Inflammatory macrophage treated with lipopolysaccharide for 4 hours (primary cell): ENCODE data around the gene NT5C3A.
"Not testable (repeated sequence)": the region's sequence is repeated elsewhere in the genome, so short reads cannot be mapped to it uniquely, and the experiment has no call there.

ENCODE experiments used
- DNase-seq: peaks from one replicate; pipeline ENCODE4 v3.0.0-alpha.2; 2020

The NT5C3A gene

DNA sequence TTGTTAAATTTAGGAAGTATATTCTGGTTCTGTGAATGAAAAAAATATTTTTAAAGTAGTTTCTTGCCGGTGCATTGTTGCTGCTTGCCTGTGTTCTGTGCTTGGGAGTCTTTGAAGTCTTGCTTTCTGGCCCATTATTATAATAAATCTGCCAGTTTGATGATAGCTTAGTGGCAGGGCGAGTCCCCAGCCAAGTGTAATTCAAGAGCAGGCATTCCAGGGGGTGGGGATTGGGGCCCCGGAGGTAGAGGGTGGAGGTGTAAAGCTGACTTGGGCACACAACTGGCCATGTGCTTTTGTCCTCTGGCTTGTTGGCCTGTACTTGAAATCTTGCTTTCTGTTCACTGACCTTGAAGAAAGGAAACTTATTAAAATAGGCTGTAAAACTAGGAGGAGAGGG, 90.6 kb downstream of the NT5C3A start:
- DNase-seq, result not testable (repeated sequence)

DNA sequence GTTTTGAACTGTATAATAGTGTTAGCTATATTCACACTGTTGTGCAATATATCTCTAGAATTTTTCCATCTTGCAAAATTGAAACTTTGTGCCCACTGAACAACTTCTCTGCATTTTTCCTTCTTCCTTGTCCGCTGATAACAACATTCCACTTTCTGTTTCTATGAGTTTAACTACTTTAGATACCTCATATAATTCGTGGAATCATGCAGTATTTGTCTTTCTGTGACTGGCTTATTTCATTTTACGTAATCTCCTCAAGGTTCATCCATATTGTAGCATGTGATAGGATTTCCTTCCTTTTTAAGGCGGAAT, 95.4 kb downstream of the NT5C3A start:
- peak; percentile 71 for DNase-seq

DNA sequence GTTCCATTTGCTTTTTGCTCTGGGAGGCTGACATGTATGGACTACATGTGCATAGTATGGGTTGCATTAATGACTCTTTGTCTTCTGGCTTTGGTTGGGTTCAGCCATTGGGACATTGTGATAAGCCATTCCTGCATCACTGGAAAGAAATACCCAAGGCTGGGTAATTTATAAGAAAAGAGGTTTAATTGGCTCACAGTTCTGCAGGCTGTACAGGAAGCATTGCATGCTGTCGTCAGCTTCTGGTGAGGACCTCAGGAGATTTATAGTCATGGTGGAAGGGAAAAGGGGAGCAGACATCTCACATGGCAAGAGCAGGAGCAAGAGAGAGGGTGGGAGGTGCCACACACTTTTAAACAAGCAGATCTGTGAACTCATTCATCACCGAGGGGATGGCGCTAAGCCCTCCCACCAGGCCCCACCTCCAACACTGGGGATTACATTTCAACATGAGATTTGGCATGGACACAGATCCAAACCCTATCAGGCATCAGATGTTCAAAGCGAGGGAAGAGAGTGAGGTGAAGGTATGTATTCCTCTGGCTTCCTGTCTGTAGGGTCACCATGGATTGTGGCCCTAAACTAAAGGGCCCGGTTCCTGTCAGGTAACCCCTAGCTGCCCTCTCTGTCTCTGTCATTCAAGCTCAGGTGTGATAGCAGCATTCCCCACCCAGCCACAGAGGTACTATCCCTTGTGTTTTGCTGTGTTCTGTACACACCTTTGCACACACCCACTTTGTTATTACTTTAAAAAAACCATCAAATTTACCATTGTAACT, 95.9 kb downstream of the NT5C3A start:
- DNase-seq, result not testable (repeated sequence)

DNA sequence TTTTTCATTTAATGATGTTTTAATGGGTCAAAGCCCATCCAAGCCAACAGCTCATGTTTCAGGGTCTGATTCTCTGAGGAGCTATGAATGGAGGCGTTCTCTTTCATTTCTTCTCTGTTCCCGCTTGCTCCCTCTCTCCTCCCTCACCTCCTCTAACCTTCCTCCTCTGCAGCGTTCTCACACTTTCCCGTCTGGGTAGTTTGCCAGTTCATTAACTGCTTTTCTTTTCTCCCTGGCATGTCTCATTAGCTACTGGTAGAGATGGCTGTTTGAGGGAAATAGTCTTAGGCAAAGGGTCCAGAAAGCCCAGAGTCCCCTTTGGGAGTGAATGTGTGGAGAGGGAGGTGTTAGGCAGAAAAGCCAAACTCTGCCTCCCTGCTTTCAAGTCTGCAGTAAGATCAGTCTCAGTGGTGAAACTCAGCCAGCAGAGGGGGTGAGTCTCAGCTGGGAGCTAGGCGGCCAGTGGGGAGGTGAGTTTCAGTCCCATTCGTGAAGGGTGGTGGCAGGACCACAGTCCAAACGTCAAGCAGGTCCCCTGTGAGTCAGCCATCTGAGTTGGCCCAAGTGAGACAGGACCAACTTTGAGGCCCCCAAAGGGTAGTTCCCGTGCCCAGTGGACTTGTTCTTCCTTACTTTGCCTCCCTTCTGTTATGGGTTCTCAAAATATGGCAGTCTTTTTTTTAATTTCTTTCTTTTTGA, 98.0 kb downstream of the NT5C3A start:
- not testable (repeated sequence) for DNase-seq
